Stimulated activated CD4-positive, alpha-beta T cell treated with anti-CD3 and anti-CD28 coated beads, Interleukin-12 subunit alpha, Interleukin-12 subunit beta, amount 100 ng/mL, for 48 hours (primary cell): Measurements from ENCODE around the gene CMC1.
"Not testable (repeated sequence)": the region's sequence is repeated elsewhere in the genome, so short reads cannot be mapped to it uniquely, and the experiment has no call there.

Experiments used
- DNase-seq, 3 donors: peaks; one replicate each; pipeline ENCODE4 v3.0.0-alpha.2; 2020; ENCODE audit warnings: low read depth in 2 of 3, low spot score in 1 of 3

The CMC1 gene

GRCh38 chr3:28243424-28244106 lies 2.1 kb downstream of the CMC1 start:
- DNase-seq: no peak

- no peak for DNase-seq
Observed at GRCh38 chr3:28244491-28244890, 3.1 kb downstream of the CMC1 start.

- DNase-seq: no peak
Observed at GRCh38 chr3:28247286-28247685, 5.9 kb downstream of the CMC1 start.

DNA sequence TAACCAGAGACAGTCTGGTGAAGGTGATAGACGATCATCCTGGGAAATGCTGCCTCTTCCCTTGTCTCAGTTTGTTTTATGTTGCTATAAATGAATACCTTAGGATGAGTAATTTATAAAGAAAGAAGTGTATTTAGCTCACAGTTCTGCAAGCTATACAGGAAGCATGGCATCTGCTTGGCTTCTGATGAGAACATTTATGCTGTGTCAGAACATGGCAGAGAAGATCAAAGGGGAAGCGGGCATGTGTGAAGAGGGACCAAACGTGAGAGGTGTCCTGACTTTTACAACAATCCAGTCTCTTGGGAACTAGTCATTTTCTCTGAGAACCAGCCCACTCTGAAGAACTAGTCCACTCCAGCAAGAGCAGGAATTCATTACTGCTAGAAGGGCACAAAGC lies 9.6 kb downstream of the CMC1 start:
- no peak for DNase-seq

DNA sequence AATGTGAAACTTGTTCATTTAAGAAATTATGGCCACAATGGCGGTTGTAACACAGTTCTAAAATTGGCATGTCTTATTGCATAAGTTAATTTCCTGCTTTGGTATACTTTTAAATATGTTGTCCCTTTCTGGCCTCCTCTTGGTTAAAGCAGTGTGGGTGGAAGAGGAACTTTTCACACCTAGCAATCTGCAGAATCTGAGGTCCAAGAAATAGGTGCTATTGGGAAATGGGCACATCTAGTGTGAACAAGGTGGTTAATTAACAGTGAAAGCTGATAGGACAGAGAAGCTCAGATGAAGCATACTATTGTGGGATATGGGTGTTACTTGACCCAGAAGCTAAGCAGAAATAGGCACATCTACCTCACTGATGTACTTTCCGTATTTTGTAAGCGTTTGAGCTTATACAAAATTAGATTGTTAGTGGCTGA lies 10.6 kb downstream of the CMC1 start:
- no peak for DNase-seq

DNA sequence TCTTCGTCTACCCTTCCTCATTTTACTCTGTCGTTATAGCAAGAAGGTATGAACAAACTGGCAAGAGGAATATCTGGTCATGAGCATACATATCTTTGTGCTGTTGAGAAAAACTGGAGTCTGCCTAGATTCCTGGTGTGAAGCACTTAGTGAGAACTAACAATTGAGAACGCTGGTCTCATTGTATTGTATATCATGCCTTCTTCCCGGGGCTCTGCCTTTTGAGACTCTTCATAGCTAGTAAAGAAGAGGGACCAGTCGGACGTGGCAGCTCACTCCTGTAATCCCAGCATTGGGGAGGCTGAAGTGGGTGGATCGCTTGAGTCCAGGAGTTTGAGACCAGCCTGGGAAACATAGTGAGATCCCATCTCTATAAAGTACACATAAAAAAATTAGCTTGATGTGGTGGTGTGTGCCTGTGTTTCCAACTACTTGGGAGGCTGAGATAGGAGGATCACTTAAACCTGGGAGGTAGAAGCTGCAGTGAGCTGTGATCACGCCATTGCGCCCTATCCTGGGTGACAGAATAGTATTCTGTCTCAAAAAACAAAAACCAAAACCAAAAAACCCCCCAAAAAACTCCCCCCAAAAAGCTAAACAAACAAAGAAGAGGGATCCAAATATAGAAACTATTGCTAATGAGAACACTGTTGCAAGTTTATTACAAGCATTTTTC lies 11.8 kb downstream of the CMC1 start:
- no peak for DNase-seq

GRCh38 chr3:28262001-28262400 lies 20.6 kb downstream of the CMC1 start:
- DNase-seq: no peak

DNA sequence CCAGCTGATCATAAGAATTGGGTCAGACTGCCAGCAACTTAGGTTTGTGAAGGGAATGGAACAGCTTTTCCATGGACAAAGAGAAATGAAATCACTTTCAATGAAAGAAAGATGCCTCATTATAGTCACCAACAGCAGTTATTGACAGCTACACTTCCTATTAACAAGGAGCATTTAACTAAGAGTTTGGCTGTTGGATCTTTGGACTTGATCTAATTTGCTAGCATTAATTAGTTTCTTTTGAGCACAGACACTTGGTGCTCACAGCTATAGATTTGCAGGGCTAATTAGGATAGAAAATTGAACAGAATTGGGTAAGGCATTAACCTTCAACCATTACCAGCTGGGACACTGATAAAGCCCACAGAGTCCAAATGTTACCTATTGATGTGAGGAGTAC lies 24.2 kb downstream of the CMC1 start:
- no peak for DNase-seq

- no peak for DNase-seq
Observed at GRCh38 chr3:28267984-28268849, 26.8 kb downstream of the CMC1 start.

- DNase-seq: no peak
Observed at GRCh38 chr3:28268989-28269388, 27.6 kb downstream of the CMC1 start.

GRCh38 chr3:28269884-28270283 lies 28.5 kb downstream of the CMC1 start:
- not testable (repeated sequence) for DNase-seq

- no peak for DNase-seq
Observed at GRCh38 chr3:28273837-28274236, 32.4 kb downstream of the CMC1 start.

DNA sequence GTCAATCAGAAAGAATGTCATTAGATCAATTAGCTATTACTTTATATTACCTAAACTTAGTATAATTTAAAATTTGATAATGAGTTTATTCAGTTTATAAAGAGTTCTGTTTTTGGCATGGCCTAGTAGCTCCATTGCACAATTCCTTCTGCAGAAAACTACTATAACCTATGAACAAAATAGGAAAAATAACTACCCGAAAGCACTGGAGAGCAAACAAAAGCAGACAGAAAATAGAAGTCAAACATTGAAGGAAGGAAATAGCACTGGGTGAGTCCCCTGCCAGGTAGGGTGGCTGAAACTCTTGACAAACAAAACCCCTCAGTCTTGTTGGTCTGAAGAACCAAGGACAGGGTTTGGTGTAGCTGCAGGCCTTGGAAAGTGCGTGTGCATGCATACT lies 37.5 kb downstream of the CMC1 start:
- DNase-seq: no peak

DNA sequence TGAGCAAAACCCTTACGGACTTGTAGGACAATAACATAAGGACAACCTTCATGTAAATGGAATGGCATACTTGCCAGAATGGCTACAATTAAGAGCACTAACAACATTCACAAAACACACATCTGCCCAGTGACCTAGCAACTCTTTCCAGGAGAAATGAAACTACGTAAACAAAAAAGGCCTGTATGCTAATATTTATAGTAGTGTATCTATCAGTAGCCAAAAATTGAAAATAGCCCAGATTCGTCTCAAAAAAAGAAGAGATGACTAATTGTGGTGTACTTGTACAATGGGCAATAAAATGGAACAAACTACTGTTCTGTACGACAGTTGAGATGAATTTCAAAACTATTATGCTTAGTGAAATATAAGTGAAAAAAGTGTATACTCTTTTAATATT lies 38.4 kb downstream of the CMC1 start:
- DNase-seq: no peak

DNA sequence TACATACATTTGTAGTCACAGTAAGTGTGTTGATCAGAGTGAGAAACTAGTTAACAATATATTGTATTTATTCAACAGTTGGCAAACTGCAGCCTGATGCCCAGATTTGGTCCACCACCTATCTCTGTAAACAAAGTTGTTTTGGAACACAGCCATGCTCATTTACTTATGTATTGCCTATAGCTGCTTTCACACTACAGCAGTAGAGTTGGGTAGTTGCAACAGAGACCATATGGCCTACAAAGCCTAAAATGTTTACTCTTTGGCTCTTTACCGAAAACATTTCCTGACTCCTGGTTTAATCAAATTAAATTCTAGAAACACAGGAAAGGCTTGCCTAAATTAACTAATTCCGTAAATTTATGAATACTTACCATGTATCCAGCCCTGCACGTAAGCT lies 39.4 kb downstream of the CMC1 start:
- DNase-seq: no peak

GRCh38 chr3:28286595-28286994 lies 45.2 kb downstream of the CMC1 start:
- no peak for DNase-seq

DNA sequence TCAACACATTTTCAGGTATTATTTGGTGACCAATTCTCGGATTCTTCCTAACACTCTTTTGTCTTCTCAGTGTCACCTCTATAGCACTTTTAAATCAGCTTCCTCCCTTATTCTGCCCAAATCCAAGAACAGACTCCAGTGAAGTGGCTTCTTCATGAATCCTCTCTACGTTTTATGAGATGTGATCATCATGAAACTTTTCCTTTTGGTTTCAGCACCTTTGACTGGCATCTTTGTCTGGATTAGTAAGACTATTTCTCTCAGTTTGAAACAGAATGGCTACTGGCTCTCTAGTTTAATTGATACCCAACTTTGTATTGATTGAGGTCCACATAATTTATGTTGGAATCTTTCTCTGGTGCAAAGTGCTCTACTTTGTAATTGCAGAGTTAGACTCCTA lies 45.6 kb downstream of the CMC1 start:
- no peak for DNase-seq

- no peak for DNase-seq
Observed at GRCh38 chr3:28290863-28291300, 49.5 kb downstream of the CMC1 start.

- DNase-seq: no peak
Observed at GRCh38 chr3:28291577-28291976, 50.2 kb downstream of the CMC1 start.

DNA sequence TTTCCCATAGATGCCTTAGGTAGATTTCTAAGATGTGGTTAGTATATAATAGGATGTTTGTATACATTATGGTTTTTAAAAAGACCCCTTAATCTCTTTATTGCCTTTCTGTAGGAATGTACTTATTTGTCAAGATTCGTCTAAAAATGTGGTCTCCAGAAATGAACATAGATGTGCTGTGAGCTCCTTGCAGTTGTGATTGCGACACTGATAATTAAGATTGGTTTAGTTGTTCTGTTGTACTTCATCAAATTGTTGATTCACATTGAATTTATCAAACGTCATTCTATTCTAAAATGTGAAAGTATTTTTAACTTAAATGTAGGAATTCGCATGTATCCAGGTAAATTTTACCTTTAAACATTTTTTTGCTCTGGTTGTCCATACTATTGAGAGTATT lies 51.2 kb downstream of the CMC1 start:
- DNase-seq: no peak

- DNase-seq: no peak
Observed at GRCh38 chr3:28294667-28295413, 53.4 kb downstream of the CMC1 start.
